Cardiac septum (tissue), 1 donor: ENCODE data around the gene DOCK3. TPM values are rescaled to one million over a fixed set of nuclear protein-coding genes. Genes with fewer than 3 reads are reported as not detected.
"Not testable (repeated sequence)": the region's sequence is repeated elsewhere in the genome, so short reads cannot be mapped to it uniquely, and the experiment has no call there.

Experiments used
- DNase-seq: peaks from one replicate; pipeline ENCODE4 v3.0.0-alpha.2; 2020; ENCODE audit warnings: low spot score
- intact Hi-C: fragments of 100-400 bp; cut with DNase I; formaldehyde crosslinking; loops from one replicate; pipeline ENCODE4 v1.14.0; 2022
- total RNA-seq: library from RNA; stranded (reverse); fragmentation: NEBNext Ultra II Directional; extraction: Animal tissue kit (Norgen Biotek cat#: 25700); gene quantifications from one replicate; pipeline ENCODE4 v1.2.1, GENCODE V29; 2021
- donor health status: DM: no; HTN: no; CAD: no.

The DOCK3 gene
- total RNA-seq, 1 donor from 2014 or later: 6.1 TPM

GRCh38 chr3:51243924-51244323 lies 569.2 kb downstream of the DOCK3 start:
- intact Hi-C loops: no loop called here
- DNase-seq: no peak

- DNase-seq: no peak
- intact Hi-C loops: no loop called here
These were observed 571.1 kb downstream of the DOCK3 start for GRCh38 chr3:51245867-51246266.

GRCh38 chr3:51257870-51258269 lies 583.1 kb downstream of the DOCK3 start:
- intact Hi-C loops: no loop called here
- no peak for DNase-seq

- DNase-seq, intact Hi-C loops: not testable (repeated sequence)
These were observed 589.4 kb downstream of the DOCK3 start for GRCh38 chr3:51264166-51264565.

GRCh38 chr3:51268132-51268531 lies 593.4 kb downstream of the DOCK3 start:
- intact Hi-C loops: no loop called here
- no peak for DNase-seq

- intact Hi-C loops: no loop called here
- DNase-seq: no peak
These were observed 594.7 kb downstream of the DOCK3 start for GRCh38 chr3:51269466-51269865.

GRCh38 chr3:51270559-51270958 lies 595.8 kb downstream of the DOCK3 start:
- intact Hi-C loops: no loop called here
- DNase-seq: no peak

GRCh38 chr3:51271172-51271571 lies 596.4 kb downstream of the DOCK3 start:
- no peak for DNase-seq
- intact Hi-C loops: no loop called here

GRCh38 chr3:51274052-51274451 lies 599.3 kb downstream of the DOCK3 start:
- intact Hi-C loops: no loop called here

GRCh38 chr3:51275111-51275805 lies 600.5 kb downstream of the DOCK3 start:
- intact Hi-C loops: no loop called here
- DNase-seq: no peak

More at GRCh38 chr3:51274052-51274451, 599.3 kb downstream of the DOCK3 start:
- no peak for DNase-seq

- no peak for DNase-seq
- intact Hi-C loops: no loop called here
These were observed 601.3 kb downstream of the DOCK3 start for GRCh38 chr3:51276046-51276445.

GRCh38 chr3:51279448-51279847 lies 604.7 kb downstream of the DOCK3 start:
- no peak for DNase-seq
- intact Hi-C loops: no loop called here

GRCh38 chr3:51280176-51280575 lies 605.4 kb downstream of the DOCK3 start:
- intact Hi-C loops: no loop called here
- no peak for DNase-seq

- DNase-seq: no peak
- intact Hi-C loops: no loop called here
These were observed 608.2 kb downstream of the DOCK3 start for GRCh38 chr3:51282931-51283330.

- DNase-seq: no peak
- intact Hi-C loops: no loop called here
These were observed 608.7 kb downstream of the DOCK3 start for GRCh38 chr3:51283421-51283820.

- DNase-seq: no peak
- intact Hi-C loops: no loop called here
These were observed 620.9 kb downstream of the DOCK3 start for GRCh38 chr3:51295625-51296024.

GRCh38 chr3:51297333-51297732 lies 622.6 kb downstream of the DOCK3 start:
- intact Hi-C loops: no loop called here

GRCh38 chr3:51304230-51304629 lies 629.5 kb downstream of the DOCK3 start:
- no peak for DNase-seq
- intact Hi-C loops: no loop called here

More at GRCh38 chr3:51297333-51297732, 622.6 kb downstream of the DOCK3 start:
- no peak for DNase-seq

- intact Hi-C loops: no loop called here
- DNase-seq: no peak
These were observed 631.4 kb downstream of the DOCK3 start for GRCh38 chr3:51306093-51306492.

- no peak for DNase-seq
- intact Hi-C loops: no loop called here
These were observed 632.7 kb downstream of the DOCK3 start for GRCh38 chr3:51307458-51307857.

- DNase-seq: not testable (repeated sequence)
These were observed 633.3 kb downstream of the DOCK3 start for GRCh38 chr3:51307945-51308607.

More at GRCh38 chr3:51307945-51308607, 633.3 kb downstream of the DOCK3 start:
- intact Hi-C loops: not testable (repeated sequence)
